ENCODE data around the gene PDLIM1.
"Not testable (repeated sequence)": the region's sequence is repeated elsewhere in the genome, so short reads cannot be mapped to it uniquely, and the experiment has no call there.

The PDLIM1 gene

GRCh38 chr10:95229724-95230627 lies 60.8 kb downstream of the PDLIM1 start:
- no peak for DNase-seq (ENCODE audit: low spot score)
- peak overlapping the region; percentile 71 for H3K4me3 ChIP-seq
- TF ChIP-seq CTCF (IDR thresholded peaks at IDR 0.05): no peak
- H3K27ac ChIP-seq: peak overlapping the region in 1 of 2 donors; percentile 50

GRCh38 chr10:95228934-95229723 lies 61.7 kb downstream of the PDLIM1 start:
- not testable (repeated sequence) for H3K4me3 ChIP-seq; DNase-seq (ENCODE audit: low spot score)
- H3K27ac ChIP-seq: peak overlapping the region in 1 of 2 donors; percentile 36

GRCh38 chr10:95225136-95225535 lies 65.7 kb downstream of the PDLIM1 start:
- TF ChIP-seq CTCF (IDR thresholded peaks at IDR 0.05): no peak
- DNase-seq (ENCODE audit: low spot score): no peak
- Histone ChIP-seq H3K4me3 (no peak overlapping the region), H3K27ac (no peak overlapping the region)

- TF ChIP-seq CTCF (IDR thresholded peaks at IDR 0.05): no peak
- no peak for DNase-seq (ENCODE audit: low spot score)
- H3K27ac ChIP-seq: no peak overlapping the region
- H3K4me3 ChIP-seq: no peak overlapping the region
Measured at GRCh38 chr10:95221124-95221523, 69.7 kb downstream of the PDLIM1 start.

- no peak for TF ChIP-seq CTCF (IDR thresholded peaks at IDR 0.05)
- no peak for DNase-seq (ENCODE audit: low spot score)
- no peak overlapping the region for H3K27ac ChIP-seq
Measured at GRCh38 chr10:95220539-95220938, 70.3 kb downstream of the PDLIM1 start.

GRCh38 chr10:95217476-95217875 lies 73.3 kb downstream of the PDLIM1 start:
- H3K27ac ChIP-seq: no peak overlapping the region
- no peak for DNase-seq (ENCODE audit: low spot score)
- H3K4me3 ChIP-seq: no peak overlapping the region
- no peak for TF ChIP-seq CTCF (IDR thresholded peaks at IDR 0.05)

More at GRCh38 chr10:95220539-95220938, 70.3 kb downstream of the PDLIM1 start:
- H3K4me3 ChIP-seq: no peak overlapping the region

GRCh38 chr10:95214793-95215192 lies 76.0 kb downstream of the PDLIM1 start:
- Histone ChIP-seq H3K4me3 (no peak overlapping the region), H3K27ac (no peak overlapping the region)
- DNase-seq (ENCODE audit: low spot score): no peak
- no peak for TF ChIP-seq CTCF (IDR thresholded peaks at IDR 0.05)
